Mesodermal cell (in vitro differentiated cells): ENCODE data around the gene RNF212. TPM values are rescaled to one million over a fixed set of nuclear protein-coding genes. Genes with fewer than 3 reads are reported as not detected.

Experiments used
- H3K27ac ChIP-seq: 2 replicates; pipeline ENCODE4 v1.7.0; 2013; ENCODE audit warnings: mild to moderate bottlenecking, low read depth, low read length, moderate library complexity; ENCODE audit not compliant: severe bottlenecking
- H3K36me3 ChIP-seq: 2 replicates; pipeline ENCODE4 v1.7.1; 2013; ENCODE audit warnings: mild to moderate bottlenecking, low read length, moderate library complexity; ENCODE audit not compliant: control insufficient read depth, insufficient read depth
- H3K4me1 ChIP-seq: one replicate; pipeline ENCODE4 v1.7.1; 2013; ENCODE audit warnings: mild to moderate bottlenecking, low read length; ENCODE audit not compliant: insufficient read depth, control insufficient read depth, poor library complexity, severe bottlenecking
- H3K4me3 ChIP-seq: 2 replicates; pipeline ENCODE4 v1.7.0; 2013; ENCODE audit warnings: low read length, control low read depth, mild to moderate bottlenecking; ENCODE audit not compliant: insufficient read depth, poor library complexity, severe bottlenecking; ENCODE audit errors: extremely low read depth
- H3K9me3 ChIP-seq: 2 replicates; pipeline ENCODE4 v1.7.1; 2013; ENCODE audit warnings: mild to moderate bottlenecking, low read length, moderate library complexity; ENCODE audit not compliant: control insufficient read depth
- WGBS, 2 experiments: methylation state at CpG; one replicate each; pipeline ENCODE4 v1.1.5; 2013; ENCODE audit warnings: missing lambda C conversion rate in 2 of 2; ENCODE audit not compliant: insufficient coverage in 2 of 2; 5-methylcytosine and 5-hydroxymethylcytosine counted together
- polyA plus RNA-seq, 2 experiments: library from polyadenylated mRNA; stranded (reverse); fragments of 50-300 nt; gene quantifications; one replicate each; pipeline ENCODE4 v1.2.3, GENCODE V29; 2013

RNF212 gene, protein sequence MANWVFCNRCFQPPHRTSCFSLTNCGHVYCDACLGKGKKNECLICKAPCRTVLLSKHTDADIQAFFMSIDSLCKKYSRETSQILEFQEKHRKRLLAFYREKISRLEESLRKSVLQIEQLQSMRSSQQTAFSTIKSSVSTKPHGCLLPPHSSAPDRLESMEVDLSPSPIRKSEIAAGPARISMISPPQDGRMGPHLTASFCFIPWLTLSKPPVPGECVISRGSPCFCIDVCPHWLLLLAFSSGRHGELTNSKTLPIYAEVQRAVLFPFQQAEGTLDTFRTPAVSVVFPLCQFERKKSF
- 0.66 TPM for polyA plus RNA-seq (2013, experiment 1 of 2)
- 0.61 TPM for polyA plus RNA-seq (2013, experiment 2 of 2)

DNA sequence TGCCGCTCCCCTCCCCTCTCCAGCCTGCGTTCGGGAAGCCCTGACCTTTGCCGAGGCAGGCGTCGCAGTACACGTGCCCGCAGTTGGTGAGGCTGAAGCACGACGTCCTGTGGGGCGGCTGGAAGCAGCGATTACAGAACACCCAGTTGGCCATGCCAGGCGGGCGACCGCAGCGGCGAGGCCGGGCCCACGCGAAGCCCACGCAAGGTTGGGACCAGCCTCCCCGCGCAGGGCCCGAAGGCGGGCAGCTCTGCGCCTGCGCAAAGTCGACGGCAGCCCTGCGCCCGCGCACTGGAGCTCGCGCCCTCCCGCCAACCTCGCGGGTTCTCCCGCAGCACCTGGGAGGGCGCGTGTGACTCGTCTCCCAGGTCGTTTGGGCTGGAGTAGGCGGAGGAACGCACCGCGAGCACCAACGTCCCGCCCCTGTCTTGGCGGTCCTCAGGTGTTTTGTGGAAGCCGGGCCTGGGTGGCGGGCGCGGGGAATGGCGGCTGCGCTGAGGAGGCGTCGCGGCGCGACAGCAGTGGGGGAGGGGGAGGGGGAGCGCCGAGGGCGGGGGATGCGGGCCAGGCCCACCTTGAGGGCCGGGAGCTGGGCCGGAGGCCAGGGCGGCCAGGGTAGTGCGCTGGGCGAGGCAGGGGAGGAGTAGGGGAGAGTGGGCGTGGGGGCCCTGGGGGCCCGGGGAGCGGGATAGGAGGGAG, at the start of gene RNF212:
RNF212 (minus strand) TSS at position 254 of the 699 bp plus-strand sequence; CDS start at position 154, 100 bp downstream.
- Histone ChIP-seq H3K9me3 (no peaks in the 10 kb centered on the region), H3K27ac (no peak within 1 kb of the TSS), H3K36me3 (no peaks in the 10 kb centered on the region), H3K4me3 (peak within 1 kb of the TSS; percentile 16), H3K4me1 (no peaks in the 10 kb centered on the region)
- 23 to 25% methylated on average over 22 to 52 of the region's 72 CpGs for WGBS, 2 experiments

DNA sequence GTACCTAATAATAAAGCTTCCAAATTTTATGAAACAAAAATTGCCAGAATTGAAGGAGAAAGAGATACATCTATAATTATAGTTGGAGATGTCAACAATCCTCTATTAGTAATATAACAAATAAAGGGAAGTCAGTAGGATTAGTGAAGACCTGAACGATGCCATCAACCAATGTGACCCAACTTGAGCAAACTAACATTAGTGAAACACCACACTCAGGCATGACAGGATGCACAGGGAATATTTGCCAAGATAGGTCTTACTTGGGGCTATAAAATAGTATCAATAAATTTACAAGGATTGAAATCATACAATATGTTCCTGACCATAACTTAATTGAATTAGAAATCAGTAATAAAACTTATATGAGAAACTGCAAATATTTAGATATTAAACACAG, 47.0 kb upstream of the RNF212 start:
- Histone ChIP-seq H3K4me3 (no peak overlapping the region), H3K9me3 (peaks cover 13% of the 10 kb centered on the region), H3K36me3 (no peaks in the 10 kb centered on the region), H3K4me1 (no peaks in the 10 kb centered on the region), H3K27ac (no peak overlapping the region)
- no CpG with 5 or more reads among the region's 1 CpG for WGBS, 2 experiments

DNA sequence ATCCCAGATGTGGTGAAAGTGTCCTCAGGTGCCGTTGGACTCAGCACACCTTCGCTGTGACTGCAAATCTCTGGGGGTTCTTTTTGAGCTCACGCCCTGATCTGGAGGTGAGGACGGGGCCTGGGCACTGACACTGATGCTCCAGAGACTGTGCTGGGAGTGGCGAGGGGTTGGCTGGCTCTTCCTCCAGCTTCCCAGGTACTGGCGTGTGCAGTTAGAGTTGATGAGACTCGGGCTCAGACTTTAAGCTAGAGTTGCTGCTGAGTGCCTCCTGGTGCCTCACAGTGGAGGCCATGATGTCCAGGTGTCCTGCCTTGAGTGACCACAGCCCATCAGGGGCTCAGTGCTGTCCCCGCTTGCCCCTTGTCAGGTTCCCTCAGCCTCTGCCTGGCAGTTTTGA, 42.7 kb upstream of the RNF212 start:
- no peaks in the 10 kb centered on the region for H3K36me3 ChIP-seq
- H3K27ac ChIP-seq: no peak overlapping the region
- H3K4me3 ChIP-seq: no peak overlapping the region
- 74 to 75% methylated on average over 8 of the region's 8 CpGs for WGBS, 2 experiments
- H3K4me1 ChIP-seq: no peaks in the 10 kb centered on the region
- H3K9me3 ChIP-seq: peaks cover 15% of the 10 kb centered on the region

DNA sequence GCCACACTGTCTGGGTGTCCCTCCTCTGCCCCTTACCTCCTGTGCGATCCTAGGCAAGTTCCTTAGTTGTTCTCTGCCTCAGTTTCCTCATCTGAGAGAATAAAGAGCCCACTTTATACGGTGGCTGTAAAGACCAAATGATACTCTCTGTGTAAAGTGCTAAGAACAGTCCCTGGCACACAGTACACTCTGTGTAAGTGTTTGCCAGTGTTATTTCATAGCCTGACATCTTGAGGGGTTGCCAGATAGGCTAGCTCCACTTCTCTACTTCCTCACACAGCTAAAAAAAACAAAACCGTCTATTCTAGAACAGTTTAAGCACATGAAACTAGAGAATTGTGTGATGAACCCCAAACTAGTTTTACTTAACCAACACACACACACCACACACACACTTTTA, 42.0 kb upstream of the RNF212 start:
- H3K4me1 ChIP-seq: no peaks in the 10 kb centered on the region
- no peak overlapping the region for H3K4me3 ChIP-seq
- 67 to 91% methylated on average over 2 to 3 of the region's 3 CpGs for WGBS, 2 experiments
- H3K9me3 ChIP-seq: peaks cover 19% of the 10 kb centered on the region
- H3K36me3 ChIP-seq: no peaks in the 10 kb centered on the region
- no peak overlapping the region for H3K27ac ChIP-seq

DNA sequence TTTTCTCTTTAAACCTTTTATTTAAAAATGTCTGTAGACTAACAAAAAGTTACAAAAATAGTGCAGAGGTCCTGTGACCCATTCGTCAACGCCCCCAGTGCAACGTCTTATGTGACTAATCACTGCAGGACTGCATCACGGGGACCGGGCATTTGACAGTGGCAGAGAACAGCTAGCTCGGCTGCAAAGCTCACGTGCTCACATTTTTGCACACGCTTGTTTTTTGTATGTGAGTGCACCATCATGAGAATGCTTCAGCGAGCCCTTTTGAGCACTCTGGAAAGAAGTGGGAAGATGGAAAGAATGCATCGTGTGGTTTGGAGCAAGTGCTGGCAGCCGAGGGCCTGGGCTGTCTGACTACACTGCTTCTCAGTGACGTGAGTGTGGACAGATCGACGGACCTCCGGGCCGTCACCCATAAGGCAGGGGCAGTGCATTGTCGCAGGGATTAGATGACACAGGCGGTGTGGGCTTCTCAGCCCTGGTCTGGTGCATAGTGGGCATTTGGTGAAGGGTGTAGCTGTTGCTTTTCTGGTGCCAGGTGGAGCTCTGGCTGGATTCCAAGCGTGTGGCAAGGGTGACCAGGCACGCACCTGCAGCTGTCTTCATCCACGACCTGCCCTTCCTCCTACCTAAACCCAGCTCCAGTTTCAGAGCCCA, 41.3 kb upstream of the RNF212 start:
- 82% methylated on average over 17 to 19 of the region's 21 CpGs for WGBS, 2 experiments
- peaks cover 19% of the 10 kb centered on the region for H3K9me3 ChIP-seq

DNA sequence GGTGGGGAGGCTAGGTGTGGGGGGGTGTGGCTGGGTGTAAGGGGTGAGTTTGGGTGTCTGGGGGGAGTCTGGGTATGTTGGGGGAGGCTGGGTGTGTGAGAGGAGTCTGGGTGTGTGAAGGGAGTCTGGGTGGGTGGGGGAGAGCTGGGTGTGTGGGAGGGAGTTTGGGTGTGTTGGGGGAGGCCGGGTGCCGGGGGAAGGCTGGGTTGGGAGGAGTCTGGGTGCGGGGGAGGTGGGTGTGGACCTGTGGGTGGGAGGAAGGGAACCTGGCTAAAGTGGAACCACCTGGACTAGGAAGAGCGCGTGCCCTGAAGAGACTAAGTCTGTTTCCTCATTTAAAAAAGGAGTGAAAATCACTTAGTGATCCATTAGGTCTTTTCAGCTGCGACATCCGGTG, 40.8 kb upstream of the RNF212 start:
- H3K36me3 ChIP-seq: no peaks in the 10 kb centered on the region
- H3K9me3 ChIP-seq: peaks cover 19% of the 10 kb centered on the region
- no peaks in the 10 kb centered on the region for H3K4me1 ChIP-seq
- no peak overlapping the region for H3K4me3 ChIP-seq
- WGBS, 2 experiments: 88 to 92% methylated on average over 4 to 7 of the region's 7 CpGs
- H3K27ac ChIP-seq: no peak overlapping the region

More for the DNA sequence above, 41.3 kb upstream of the RNF212 start:
- Histone ChIP-seq H3K4me1 (no peaks in the 10 kb centered on the region), H3K36me3 (no peaks in the 10 kb centered on the region), H3K27ac (no peak overlapping the region), H3K4me3 (no peak overlapping the region)

DNA sequence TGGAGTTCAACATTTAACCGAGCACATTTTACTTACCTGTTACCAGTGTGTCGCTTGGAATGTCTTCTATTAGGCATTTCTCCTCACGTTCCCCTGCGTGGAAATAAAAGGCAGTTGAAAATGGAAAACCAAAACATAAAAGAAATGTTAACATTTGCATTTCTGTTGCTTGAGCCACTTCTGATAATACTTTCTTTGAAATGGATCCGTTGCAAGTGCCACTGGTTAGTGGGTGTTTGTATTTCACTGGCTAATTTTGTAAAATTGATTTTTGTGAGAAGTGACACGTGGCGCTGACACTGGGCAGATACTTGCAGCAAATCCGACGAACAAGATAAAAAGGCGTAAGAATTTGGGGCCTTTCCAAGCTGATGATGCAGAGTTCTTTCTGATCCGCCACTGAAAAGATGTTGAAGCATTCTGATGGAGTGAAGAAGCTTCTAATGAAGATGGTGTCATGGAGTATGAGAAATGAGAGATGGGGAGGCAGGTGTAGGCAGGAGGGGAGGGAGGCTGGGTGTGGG, 40.3 kb upstream of the RNF212 start:
- Histone ChIP-seq H3K4me3 (no peak overlapping the region), H3K36me3 (no peaks in the 10 kb centered on the region), H3K4me1 (no peaks in the 10 kb centered on the region), H3K9me3 (peaks cover 15% of the 10 kb centered on the region), H3K27ac (no peak overlapping the region)
- WGBS, 2 experiments: 85 to 92% methylated on average over 7 to 11 of the region's 11 CpGs

DNA sequence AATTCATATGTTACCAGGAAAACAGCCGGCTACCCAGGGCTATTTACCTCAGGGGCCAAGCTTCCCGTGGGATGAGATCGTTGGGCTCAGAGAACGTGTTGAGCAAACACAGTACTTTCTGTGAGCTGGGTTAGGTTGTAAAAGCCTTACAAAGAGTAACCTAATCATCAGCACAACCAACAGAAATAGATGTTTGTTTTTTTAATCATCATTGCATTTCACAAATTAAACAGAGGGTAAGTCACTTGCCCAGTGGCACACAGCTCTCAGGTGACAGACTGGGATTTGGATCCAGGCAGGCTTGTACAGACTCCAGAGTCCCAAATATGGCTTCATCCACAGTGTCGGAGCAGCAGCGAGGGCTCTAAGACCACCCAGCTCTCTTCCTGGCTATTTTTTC, 38.9 kb upstream of the RNF212 start:
- no peak overlapping the region for H3K27ac ChIP-seq
- H3K36me3 ChIP-seq: no peaks in the 10 kb centered on the region
- 81 to 93% methylated on average over 2 to 6 of the region's 6 CpGs for WGBS, 2 experiments
- no peak overlapping the region for H3K4me3 ChIP-seq
- peaks cover 6% of the 10 kb centered on the region for H3K9me3 ChIP-seq
- no peaks in the 10 kb centered on the region for H3K4me1 ChIP-seq

DNA sequence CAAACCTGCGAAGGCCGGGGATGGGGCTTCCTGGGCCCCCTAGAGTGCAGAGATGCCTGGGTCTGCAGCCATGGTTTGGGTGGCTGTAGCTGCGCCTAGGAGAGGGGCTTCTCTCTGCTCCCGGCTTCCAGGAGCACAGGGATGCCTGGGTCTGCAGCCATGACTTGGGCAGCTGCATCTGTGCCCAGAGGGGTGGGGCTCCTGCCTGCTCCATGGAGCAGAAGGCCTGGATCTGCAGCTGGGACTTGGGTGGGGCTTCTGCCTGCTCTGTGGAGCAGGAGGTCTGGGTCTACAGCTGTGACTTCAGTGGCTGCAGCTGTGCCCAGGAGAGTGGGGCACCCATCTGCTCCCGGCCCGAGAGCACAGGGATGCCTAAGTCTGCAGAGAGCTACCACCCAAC, 38.2 kb upstream of the RNF212 start:
- Histone ChIP-seq H3K4me1 (no peaks in the 10 kb centered on the region), H3K36me3 (no peaks in the 10 kb centered on the region), H3K4me3 (no peak overlapping the region), H3K9me3 (peaks cover 6% of the 10 kb centered on the region), H3K27ac (no peak overlapping the region)
- 82 to 90% methylated on average over 5 to 6 of the region's 6 CpGs for WGBS, 2 experiments

DNA sequence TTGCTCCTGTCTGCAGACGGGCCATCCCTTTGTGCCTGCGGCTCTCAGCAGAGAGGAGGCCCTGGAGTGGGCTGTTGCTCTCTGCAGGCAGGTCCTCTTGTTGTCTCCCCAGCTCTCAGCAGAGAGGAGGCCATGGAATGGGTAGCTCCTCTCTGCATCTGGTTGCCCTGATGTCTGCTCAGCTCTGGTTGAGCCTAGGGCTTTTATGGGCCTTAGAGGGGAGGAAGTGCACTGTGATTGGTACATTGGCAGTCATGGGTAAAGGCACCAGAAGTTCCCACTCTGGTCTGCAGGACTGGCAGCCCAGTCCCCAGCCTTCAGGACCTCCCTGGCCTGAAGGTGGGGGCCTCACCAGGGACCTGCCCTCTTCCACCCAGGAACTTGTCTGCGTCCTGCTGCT, 37.5 kb upstream of the RNF212 start:
- Histone ChIP-seq H3K4me3 (no peak overlapping the region), H3K36me3 (no peaks in the 10 kb centered on the region), H3K9me3 (peaks cover 6% of the 10 kb centered on the region), H3K27ac (no peak overlapping the region), H3K4me1 (no peaks in the 10 kb centered on the region)
- 70 to 74% methylated on average over 3 of the region's 3 CpGs for WGBS, 2 experiments
